Measurements from ENCODE around the gene AGAP1. TPM values are rescaled to one million over a fixed set of nuclear protein-coding genes. Genes with fewer than 3 reads are reported as not detected.

The AGAP1 gene
- total RNA-seq, 6 experiments from 2014 or later = 8.1 to 11.2 (median 9.8) TPM

- Histone ChIP-seq H3K9me3 (no peaks in the 10 kb centered on the region), H3K4me1 (peaks cover 0 to 3% (median 0%) of the 10 kb centered on the region in 4 donors), H3K27ac (no peak overlapping the region), H3K36me3 (no peaks in the 10 kb centered on the region), H3K4me3 (no peak overlapping the region), H3K27me3 (no peaks in the 10 kb centered on the region)
- intact Hi-C loops (cut with DNase I) = loop anchor here in 1 of 2 donors (10.0 kb wide), 1 partner anchor 136 kb away; no protein-coding TSS in a partner anchor
- ATAC-seq = no peak
- WGBS (ENCODE audit: insufficient coverage, low coverage, low lambda C conversion rate, missing lambda C conversion rate) = 77% methylated on average over 6 of the region's 14 CpGs
- no peak for DNase-seq
- TF ChIP-seq CTCF (IDR thresholded peaks at IDR 0.05) (no peak), POLR2A (IDR thresholded peaks at IDR 0.05) (no peak)
These were observed 114.5 kb downstream of the AGAP1 start for GRCh38 chr2:235608200-235608887.

DNA sequence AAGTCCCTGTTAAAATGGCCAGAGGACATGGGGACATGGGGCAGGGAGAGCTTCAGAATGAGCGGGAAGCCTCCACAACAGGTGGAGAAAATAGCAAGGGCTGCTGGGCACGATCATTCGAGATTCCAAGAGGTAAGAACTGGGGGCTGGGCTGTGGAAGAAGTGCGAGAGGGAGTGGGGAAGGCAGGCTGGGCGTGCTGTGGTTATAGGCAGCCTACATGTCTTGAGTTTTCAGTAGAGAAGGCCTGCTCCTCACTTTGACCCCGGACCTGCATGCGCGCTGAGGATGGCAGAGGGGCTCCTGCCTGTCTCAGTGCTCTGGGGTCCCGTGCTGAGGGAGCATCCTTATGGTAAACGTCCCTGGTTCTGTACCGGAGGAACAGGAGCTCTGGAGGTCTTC lies 115.5 kb downstream of the AGAP1 start:
- Histone ChIP-seq H3K4me3 (no peak overlapping the region), H3K27me3 (no peaks in the 10 kb centered on the region), H3K27ac (no peak overlapping the region), H3K4me1 (peaks cover 0 to 3% (median 0%) of the 10 kb centered on the region in 4 donors), H3K36me3 (no peaks in the 10 kb centered on the region), H3K9me3 (no peaks in the 10 kb centered on the region)
- TF ChIP-seq CTCF (IDR thresholded peaks at IDR 0.05) (no peak), POLR2A (IDR thresholded peaks at IDR 0.05) (no peak)
- intact Hi-C loops (cut with DNase I) = loop anchor here in 1 of 2 donors (10.0 kb wide), 1 partner anchor 135 kb away; no protein-coding TSS in a partner anchor
- 86% methylated on average over 1 of the region's 11 CpGs for WGBS (ENCODE audit: insufficient coverage, low coverage, low lambda C conversion rate, missing lambda C conversion rate)
- DNase-seq = no peak
- no peak for ATAC-seq

DNA sequence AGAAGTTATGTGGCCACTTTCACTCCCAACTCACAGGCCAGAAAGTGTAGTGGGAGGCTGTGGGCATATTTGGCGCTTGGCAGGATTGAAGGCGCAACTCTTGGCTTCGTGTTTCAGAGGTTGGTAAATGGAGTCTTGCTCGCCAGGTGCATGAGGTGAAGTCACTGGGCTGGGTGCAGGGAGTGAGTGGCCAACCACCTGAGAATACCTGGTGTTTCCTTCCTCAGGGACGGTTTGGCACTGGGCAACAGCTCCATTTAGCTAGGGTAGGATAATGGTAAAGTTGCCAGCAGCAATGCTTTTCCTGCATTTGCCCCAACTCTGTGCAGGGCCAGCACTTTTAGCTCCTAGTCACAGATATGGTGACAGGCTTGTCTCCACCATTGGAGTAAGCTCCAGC lies 115.9 kb downstream of the AGAP1 start:
- Histone ChIP-seq H3K36me3 (no peaks in the 10 kb centered on the region), H3K4me3 (no peak overlapping the region), H3K27ac (no peak overlapping the region), H3K27me3 (no peaks in the 10 kb centered on the region), H3K4me1 (peaks cover 0 to 8% (median 0%) of the 10 kb centered on the region in 4 donors), H3K9me3 (no peaks in the 10 kb centered on the region)
- TF ChIP-seq POLR2A (IDR thresholded peaks at IDR 0.05) (no peak), CTCF (IDR thresholded peaks at IDR 0.05) (no peak)
- WGBS (ENCODE audit: insufficient coverage, low coverage, low lambda C conversion rate, missing lambda C conversion rate) = 93% methylated on average over 3 of the region's 5 CpGs
- no peak for ATAC-seq
- intact Hi-C loops (cut with DNase I) = loop anchor here in 1 of 2 donors (10.0 kb wide), 1 partner anchor 135 kb away; no protein-coding TSS in a partner anchor
- DNase-seq = no peak

GRCh38 chr2:235610696-235611257 lies 116.9 kb downstream of the AGAP1 start:
- H3K36me3 ChIP-seq = no peaks in the 10 kb centered on the region
- no peak overlapping the region for H3K27ac ChIP-seq
- no peaks in the 10 kb centered on the region for H3K9me3 ChIP-seq
- ATAC-seq (peak; percentile 50 to 74 (median 64)), DNase-seq (peak in 1 of 3 donors; percentile 49)
- 52% methylated on average over 6 of the region's 12 CpGs for WGBS (ENCODE audit: insufficient coverage, low coverage, low lambda C conversion rate, missing lambda C conversion rate)
- no peak overlapping the region for H3K4me3 ChIP-seq
- intact Hi-C loops (cut with DNase I) = no loop called here
- TF ChIP-seq POLR2A (IDR thresholded peaks at IDR 0.05) = no peak
- no peak for TF ChIP-seq CTCF (IDR thresholded peaks at IDR 0.05)
- H3K27me3 ChIP-seq = no peaks in the 10 kb centered on the region
- H3K4me1 ChIP-seq = peaks cover 0 to 11% (median 0%) of the 10 kb centered on the region in 4 donors

Data from right lobe of liver (tissue), 6 donors.